HG02623 (cell line): Measurements from ENCODE around the gene ARID5B.

Experiments used
- ATAC-seq: cut with Tn5 transposase; IDR thresholded peaks from one replicate; pipeline ENCODE4 v1.9.1; 2021; ENCODE audit warnings: moderate library complexity; ENCODE audit not compliant: unreplicated experiment

ARID5B gene

GRCh38 chr10:62085821-62086220, 184.3 kb downstream of the ARID5B start:
- no peak for ATAC-seq

- ATAC-seq, result no peak
These were observed 185.8 kb downstream of the ARID5B start for GRCh38 chr10:62087329-62087728.

- ATAC-seq, result no peak
These were observed 187.3 kb downstream of the ARID5B start for GRCh38 chr10:62088786-62089185.

DNA sequence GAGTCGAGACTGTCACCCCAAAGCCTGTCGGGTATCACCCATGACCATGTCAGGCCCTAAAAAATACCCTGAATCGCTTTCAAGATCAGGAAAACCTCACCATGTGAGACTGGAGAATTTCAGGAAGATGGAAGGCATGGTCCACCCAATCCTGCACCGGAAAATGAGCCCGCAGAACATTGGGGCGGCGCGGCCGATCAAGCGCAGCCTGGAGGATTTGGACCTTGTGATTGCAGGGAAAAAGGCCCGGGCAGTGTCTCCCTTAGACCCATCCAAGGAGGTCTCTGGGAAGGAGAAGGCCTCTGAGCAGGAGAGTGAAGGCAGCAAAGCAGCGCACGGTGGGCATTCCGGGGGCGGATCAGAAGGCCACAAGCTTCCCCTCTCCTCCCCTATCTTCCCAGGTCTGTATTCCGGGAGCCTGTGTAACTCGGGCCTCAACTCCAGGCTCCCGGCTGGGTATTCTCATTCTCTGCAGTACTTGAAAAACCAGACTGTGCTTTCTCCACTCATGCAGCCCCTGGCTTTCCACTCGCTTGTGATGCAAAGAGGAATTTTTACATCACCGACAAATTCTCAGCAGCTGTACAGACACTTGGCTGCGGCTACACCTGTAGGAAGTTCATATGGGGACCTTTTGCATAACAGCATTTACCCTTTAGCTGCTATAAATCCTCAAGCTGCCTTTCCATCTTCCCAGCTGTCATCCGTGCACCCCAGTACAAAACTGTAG, 191.0 kb downstream of the ARID5B start:
- no peak for ATAC-seq

GRCh38 chr10:62093863-62094291, 192.4 kb downstream of the ARID5B start:
- ATAC-seq, result no peak

DNA sequence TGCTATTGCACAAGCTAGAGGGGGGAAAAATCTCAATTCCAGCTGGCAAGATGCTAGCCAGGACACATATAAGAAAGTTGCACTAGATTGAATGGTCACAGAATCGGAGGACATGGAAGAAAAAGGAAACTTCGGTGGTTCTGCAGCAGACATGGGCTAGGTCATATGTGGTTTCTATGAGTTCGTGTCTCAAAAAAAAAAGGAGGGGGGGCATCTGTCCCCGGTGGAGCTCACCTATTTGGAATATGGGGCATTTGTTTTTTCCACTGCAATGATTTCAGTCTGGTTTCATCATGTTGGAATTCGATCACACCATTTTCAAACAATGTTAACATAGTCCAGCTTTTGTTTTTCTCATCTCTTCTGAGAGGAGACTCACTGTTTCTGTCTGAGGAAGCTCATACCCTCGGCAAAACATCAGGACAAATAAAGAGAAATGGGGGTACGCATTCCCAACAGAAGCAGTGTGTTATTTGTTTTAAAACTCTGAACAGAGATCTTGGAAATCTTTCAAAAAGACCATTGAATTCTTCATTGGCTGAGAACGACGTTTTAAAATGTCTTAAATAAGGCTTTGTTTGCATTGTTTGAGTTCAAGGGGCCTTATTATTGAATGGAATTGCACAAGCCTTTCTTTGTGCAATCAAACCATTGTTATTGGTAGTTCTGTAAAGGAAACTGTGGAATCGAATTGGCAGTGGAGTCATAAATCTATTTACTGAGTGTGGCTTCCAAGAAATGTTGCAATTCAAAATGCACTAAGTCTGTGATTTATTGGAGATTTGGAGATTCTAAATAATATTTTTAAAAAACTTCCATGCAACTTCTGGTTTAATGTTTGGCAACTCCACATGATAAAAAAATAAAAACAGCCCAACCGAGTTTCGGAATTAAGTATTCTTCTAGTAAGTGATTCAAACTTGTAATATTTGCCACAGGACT, 194.0 kb downstream of the ARID5B start:
- ATAC-seq, result no peak

DNA sequence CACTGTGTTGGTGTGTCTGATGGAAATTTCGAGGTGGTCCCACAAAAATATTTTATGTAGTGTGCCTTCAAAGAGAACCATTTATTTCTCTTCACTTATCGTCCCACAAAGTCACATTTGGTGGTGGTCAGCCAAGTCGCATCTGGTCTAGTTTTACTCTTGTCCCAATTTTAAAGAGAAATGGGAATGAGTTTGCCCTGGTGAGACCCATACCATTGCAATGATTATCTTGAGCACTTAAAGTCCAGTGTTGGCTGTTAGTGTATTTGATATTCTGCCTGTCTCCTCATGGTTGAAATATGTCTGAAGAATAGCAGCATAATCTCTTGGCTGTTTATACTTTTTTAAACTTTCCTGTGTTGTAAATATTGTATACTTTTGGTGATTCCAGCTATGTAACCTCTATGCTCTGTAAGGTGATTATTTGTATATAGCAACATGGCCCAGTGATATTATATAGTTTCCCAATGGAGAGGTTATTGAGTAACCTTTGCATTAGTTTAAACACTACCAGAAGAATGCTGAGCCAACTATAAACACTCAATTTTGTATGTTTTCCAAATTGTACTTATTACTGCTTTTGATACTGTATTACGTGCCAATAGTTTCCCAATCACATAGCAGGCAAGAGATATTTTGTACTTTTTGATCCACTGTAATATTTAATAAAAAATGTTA, 194.9 kb downstream of the ARID5B start:
- no peak for ATAC-seq

GRCh38 chr10:62098278-62099121, 197.0 kb downstream of the ARID5B start:
- ATAC-seq, result no peak

- ATAC-seq, result no peak
These were observed 197.8 kb downstream of the ARID5B start for GRCh38 chr10:62099299-62099698.

- ATAC-seq, result no peak
These were observed 202.4 kb downstream of the ARID5B start for GRCh38 chr10:62103857-62104256.

DNA sequence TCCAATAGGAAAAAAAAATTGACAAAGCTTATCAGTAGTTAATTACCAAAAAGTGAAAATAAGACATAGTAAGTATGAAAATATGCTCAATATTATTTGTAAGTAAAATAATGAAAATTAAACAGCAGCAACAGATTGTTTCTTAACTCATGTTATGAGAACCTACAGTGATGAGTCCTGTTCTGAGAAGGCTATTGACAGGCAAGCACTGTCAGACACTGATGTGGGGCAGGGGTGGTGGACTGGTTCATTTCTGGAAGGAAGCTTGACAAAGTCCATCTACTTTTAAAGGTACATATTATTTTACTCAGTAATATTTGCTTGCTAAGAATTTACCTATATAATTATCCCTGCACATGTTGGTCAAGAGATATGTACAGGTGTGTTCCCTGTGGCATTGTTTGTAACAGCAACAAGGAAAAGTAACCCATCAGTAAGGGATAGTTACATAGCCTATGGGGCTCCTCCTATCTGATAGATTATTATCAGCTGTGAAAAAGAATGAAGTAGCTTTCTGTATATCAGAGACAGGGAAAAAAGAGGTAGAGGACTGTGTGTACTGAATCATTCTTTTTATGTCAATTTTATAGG, 205.5 kb downstream of the ARID5B start:
- ATAC-seq, result no peak

GRCh38 chr10:62108759-62109586, 207.5 kb downstream of the ARID5B start:
- no peak for ATAC-seq

DNA sequence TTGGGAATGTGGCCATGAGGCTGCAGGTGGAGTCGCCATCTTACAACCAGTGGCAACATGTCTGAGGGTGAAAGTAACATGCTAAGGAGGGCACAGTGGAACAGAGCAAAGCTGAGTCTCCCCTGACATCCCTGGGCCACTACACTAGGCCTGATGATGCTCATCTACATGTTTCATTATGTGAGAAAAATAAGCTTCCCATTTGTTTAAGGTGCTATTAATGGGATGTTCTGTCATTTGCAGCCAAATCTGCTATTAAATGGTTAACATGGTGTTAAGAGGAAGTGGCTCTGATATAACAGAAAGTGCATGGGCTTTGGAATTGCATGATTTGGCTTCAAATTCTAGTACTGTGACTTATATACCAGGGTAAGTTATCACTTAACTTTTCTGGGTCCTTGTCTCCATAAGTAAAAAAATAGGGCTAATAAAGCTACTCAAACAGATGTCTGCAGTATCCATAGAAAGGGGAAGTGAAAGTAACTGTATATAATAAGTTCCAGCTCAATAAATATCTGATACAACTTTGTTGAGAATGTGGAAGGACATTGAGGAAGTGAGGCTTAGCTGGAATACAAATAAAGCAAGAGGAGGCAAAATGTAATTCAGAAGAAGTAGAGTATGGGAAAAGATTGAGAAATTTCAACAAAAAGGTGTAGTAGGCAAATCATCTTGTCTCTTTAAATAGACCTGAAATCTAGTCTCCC, 208.2 kb downstream of the ARID5B start:
- ATAC-seq, result peak; percentile 65

DNA sequence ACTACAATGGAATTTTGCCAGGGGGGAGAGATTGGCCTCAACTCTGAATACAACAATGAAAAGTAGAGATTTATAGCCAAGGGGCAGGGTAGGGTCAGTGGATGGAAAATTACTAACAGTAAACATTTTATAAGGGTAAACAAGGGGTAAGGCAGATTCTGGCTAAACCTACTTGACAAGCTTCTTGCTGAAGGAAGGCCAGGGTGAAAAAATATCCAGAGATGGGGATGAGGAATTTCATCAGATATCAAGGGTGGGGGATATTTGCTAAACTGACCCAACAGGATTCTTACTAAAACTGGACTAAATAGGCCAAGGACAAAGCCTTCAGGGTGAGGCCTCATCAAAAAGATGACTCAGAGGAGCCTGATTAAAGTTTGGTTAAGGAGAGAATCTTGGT, 210.8 kb downstream of the ARID5B start:
- no peak for ATAC-seq

GRCh38 chr10:62112963-62113362, 211.5 kb downstream of the ARID5B start:
- ATAC-seq, result no peak

GRCh38 chr10:62113680-62114079, 212.2 kb downstream of the ARID5B start:
- no peak for ATAC-seq

DNA sequence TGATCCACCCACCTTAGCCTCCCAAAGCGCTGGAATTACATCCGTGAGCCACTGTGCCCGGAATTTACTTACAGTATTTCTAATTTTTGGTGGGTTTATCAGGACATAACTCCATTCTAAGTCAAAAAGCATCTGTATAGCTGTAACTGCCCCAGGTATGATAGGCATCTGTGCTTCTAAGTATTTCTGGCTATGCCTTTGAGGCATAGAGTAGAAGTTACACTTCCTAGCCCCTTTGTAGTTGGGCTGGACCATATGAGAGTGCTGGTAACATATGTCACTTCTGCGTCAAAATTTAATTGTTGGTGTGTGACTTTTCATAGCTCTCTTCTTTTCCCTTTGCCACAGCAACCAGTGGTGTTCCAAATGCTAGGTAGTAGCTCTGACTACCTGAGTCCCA, 213.8 kb downstream of the ARID5B start:
- no peak for ATAC-seq

- ATAC-seq, result no peak
These were observed 214.3 kb downstream of the ARID5B start for GRCh38 chr10:62115842-62116241.

DNA sequence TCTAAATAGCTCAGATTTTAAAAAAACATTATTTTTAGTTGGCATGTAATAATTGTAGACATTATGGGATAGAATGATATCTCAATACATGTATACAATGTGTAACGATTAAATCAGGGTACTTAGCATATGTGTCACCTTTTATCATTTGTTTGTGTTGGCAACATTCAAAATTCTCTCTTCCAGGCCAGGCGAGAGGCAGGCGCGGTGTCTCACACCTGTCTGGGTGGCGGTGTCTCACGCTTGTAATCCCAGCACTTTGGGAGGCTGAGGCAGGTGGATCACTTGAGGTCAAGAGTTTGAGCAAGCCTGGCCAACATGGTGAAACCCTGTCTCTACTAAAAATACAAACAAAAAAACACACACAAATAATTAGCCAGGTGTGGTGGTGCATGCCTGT, 215.4 kb downstream of the ARID5B start:
- ATAC-seq, result no peak
